ENCODE data around the gene APELA. TPM values are rescaled to one million over a fixed set of nuclear protein-coding genes. Genes with fewer than 3 reads are reported as not detected.

Gene APELA
- total RNA-seq, 1 donor from 2014 or later = not detected

- Histone ChIP-seq H3K4me3 (no peak overlapping the region), H3K27me3 (no peaks in the 10 kb centered on the region), H3K36me3 (no peaks in the 10 kb centered on the region), H3K27ac (no peak overlapping the region), H3K9me3 (no peaks in the 10 kb centered on the region), H3K4me1 (no peaks in the 10 kb centered on the region)
- no peak for TF ChIP-seq POLR2AphosphoS5 (IDR thresholded peaks at IDR 0.05; ENCODE audit: insufficient read depth in 1 of 2, low read depth in 1 of 2)
- no peak for DNase-seq (ENCODE audit: extremely low spot score in 2 of 2)
- intact Hi-C loops (cut with DNase I) = no loop called here
Measured at GRCh38 chr4:164880489-164881262, 3.7 kb downstream of the APELA start.

DNA sequence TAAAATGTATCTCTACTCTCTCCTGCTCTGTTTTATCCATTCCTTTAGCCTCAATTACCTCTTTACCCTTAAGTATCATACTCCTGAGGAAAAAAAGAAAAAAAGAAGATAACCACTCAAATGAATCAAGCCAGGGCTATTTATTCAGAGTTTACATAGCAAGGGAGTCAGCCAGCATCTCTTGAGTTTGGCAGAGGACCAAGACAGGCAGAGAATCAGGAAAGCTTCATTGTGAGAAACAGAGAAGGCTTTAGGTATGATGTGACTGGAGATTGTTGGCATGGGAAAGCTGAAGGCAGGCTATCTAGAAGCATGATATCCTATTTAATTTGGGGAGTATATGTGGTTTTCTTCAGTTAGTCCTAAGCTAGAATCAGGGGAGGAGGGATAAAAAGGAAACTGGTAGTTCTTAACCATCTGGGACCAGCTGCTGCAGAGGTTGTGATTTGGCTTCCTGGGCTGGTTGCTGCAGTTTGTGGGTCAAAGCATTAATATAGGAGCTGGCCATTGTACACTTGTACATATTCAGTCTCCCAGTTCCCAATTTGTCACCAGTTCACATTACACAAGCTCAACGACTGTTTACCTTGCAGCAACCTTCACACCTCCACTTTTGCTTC is 11.2 kb downstream of the APELA start:
- intact Hi-C loops (cut with DNase I) = no loop called here
- no peaks in the 10 kb centered on the region for H3K9me3 ChIP-seq
- no peak overlapping the region for H3K4me3 ChIP-seq
- no peaks in the 10 kb centered on the region for H3K27me3 ChIP-seq
- no peaks in the 10 kb centered on the region for H3K36me3 ChIP-seq
- no peaks in the 10 kb centered on the region for H3K4me1 ChIP-seq
- H3K27ac ChIP-seq = no peak overlapping the region
- DNase-seq (ENCODE audit: extremely low spot score in 2 of 2) = no peak
- TF ChIP-seq CTCF (IDR thresholded peaks at IDR 0.05) = no peak
- no peak for TF ChIP-seq POLR2AphosphoS5 (IDR thresholded peaks at IDR 0.05; ENCODE audit: insufficient read depth in 1 of 2, low read depth in 1 of 2)
- no peak for TF ChIP-seq POLR2A (IDR thresholded peaks at IDR 0.05)

DNA sequence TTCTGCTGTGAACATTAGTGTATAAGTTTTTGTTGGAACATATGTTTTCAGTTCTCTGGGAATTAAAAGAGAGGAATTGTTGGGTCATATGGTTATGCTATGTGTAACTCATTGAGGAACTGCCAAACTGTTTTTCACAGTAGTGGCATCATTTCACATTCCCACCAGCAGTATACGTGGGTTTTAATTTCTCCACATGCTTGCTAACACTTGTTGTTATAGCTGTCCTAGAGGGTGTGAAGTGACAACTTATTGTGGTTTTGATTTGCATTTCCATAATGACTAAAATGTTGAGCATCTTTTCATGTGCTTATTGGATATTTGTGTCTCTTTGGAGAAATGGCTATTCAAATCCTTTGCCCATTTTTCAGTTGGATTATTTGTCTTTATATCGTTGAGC is 13.7 kb downstream of the APELA start:
- no peaks in the 10 kb centered on the region for H3K27me3 ChIP-seq
- no peak overlapping the region for H3K4me3 ChIP-seq
- H3K4me1 ChIP-seq = no peaks in the 10 kb centered on the region
- H3K36me3 ChIP-seq = no peaks in the 10 kb centered on the region
- DNase-seq (ENCODE audit: extremely low spot score in 2 of 2) = no peak
- intact Hi-C loops (cut with DNase I) = no loop called here
- no peak overlapping the region for H3K27ac ChIP-seq
- no peaks in the 10 kb centered on the region for H3K9me3 ChIP-seq
- no peak for TF ChIP-seq CTCF (IDR thresholded peaks at IDR 0.05)

GRCh38 chr4:164892018-164892417 is 15.0 kb downstream of the APELA start:
- Histone ChIP-seq H3K36me3 (no peaks in the 10 kb centered on the region), H3K4me1 (no peaks in the 10 kb centered on the region), H3K27me3 (no peaks in the 10 kb centered on the region), H3K4me3 (no peak overlapping the region), H3K9me3 (no peaks in the 10 kb centered on the region), H3K27ac (no peak overlapping the region)
- intact Hi-C loops (cut with DNase I) = no loop called here
- DNase-seq (ENCODE audit: extremely low spot score in 2 of 2) = no peak
- TF ChIP-seq CTCF (IDR thresholded peaks at IDR 0.05) = no peak
- TF ChIP-seq POLR2AphosphoS5 (IDR thresholded peaks at IDR 0.05; ENCODE audit: insufficient read depth in 1 of 2, low read depth in 1 of 2) = no peak
- no peak for TF ChIP-seq POLR2A (IDR thresholded peaks at IDR 0.05)

DNA sequence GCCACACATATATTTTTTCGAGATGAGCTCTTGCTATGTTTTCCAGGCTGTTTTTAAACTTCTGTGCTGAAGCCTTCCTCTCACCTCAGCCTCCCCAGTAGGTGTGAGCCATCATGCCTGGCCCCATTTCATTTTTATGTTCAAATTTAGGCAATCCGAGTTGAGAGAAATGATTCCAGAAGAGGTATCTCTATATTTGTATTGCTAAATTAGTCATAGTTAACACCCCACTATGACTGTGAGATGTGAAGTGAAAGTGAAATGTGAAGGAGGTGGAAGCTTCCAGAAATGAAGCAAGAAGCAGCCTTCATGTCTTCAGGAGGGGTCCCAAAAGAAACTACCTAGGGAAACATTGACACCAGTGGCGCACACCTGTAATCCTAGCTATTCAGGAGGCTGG is 17.7 kb downstream of the APELA start:
- H3K9me3 ChIP-seq = no peaks in the 10 kb centered on the region
- no peak for DNase-seq (ENCODE audit: extremely low spot score in 2 of 2)
- H3K27ac ChIP-seq = no peak overlapping the region
- TF ChIP-seq POLR2AphosphoS5 (IDR thresholded peaks at IDR 0.05; ENCODE audit: insufficient read depth in 1 of 2, low read depth in 1 of 2) = no peak
- no peak for TF ChIP-seq POLR2A (IDR thresholded peaks at IDR 0.05)
- no peak for TF ChIP-seq CTCF (IDR thresholded peaks at IDR 0.05)
- intact Hi-C loops (cut with DNase I) = no loop called here
- H3K36me3 ChIP-seq = no peaks in the 10 kb centered on the region
- no peak overlapping the region for H3K4me3 ChIP-seq
- H3K4me1 ChIP-seq = no peaks in the 10 kb centered on the region
- H3K27me3 ChIP-seq = no peaks in the 10 kb centered on the region
